NCI-H146 treated with DMSO at 0.1 percent for 48 hours (cell line): ENCODE results near the gene HHATL.

Experiments used
- DNase-seq: peaks from one replicate; lab custom pipeline; 2025; ENCODE audit not compliant: unreplicated experiment; lab: John Stamatoyannopoulos, UW

The HHATL gene

DNA sequence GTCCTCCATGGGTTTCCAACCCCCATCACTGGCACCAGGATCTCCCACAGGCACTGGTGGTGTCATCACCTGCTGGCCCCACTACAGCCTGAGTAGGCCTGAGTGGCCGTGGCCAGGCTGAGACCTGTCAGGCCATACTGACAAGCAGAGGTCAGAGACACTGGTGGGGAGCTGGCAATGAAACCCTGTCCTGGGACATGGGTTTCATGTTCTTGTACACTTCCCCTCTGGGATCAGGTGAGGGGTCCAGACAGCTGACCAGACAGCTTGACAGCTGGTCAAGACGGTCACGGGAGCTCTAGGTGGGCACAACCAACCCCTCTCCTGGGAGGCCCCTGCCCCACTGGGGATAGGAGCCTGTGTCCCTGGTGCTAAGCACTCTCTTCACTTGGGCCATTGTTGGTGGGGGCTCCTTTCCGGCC is 36.0 kb downstream of the HHATL start:
- no peak for DNase-seq

GRCh38 chr3:42666022-42666421 is 36.6 kb downstream of the HHATL start:
- DNase-seq, result no peak

GRCh38 chr3:42665050-42665878 is 37.3 kb downstream of the HHATL start:
- DNase-seq, result no peak

GRCh38 chr3:42664438-42664803 is 38.2 kb downstream of the HHATL start:
- DNase-seq, result no peak

DNA sequence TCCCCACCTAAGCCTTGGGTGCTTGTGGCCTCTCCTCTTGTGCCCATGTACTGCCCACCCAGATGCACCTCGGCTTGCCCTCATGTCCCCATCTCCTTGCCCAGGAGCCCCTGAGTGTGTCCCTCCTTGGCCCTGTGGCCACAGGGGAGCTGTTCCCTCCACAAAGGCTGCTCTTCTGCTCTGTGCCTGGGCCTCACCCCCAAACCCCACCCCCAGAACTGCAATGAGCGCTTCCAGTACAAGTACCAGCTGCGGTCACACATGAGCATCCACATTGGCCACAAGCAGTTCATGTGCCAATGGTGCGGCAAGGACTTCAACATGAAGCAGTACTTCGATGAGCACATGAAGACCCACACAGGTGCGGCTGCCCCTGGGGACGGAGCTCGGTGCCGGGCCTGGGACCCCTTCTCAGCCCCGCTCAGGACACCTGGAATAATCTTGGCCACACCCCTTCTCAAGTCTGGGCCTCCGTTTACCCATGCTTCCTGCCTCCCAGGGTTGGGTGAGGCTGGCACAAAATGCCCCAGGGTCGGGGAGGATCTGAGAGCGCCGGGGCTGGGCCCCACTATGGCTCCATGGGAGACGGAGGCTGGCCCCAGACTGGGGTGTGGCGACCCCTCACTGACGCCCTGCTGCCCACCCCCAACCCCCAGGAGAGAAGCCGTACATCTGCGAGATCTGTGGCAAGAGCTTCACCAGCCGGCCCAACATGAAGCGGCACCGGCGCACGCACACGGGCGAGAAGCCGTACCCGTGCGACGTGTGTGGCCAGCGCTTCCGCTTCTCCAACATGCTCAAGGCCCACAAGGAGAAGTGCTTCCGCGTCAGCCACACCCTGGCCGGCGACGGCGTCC is 38.8 kb downstream of the HHATL start:
- no peak for DNase-seq

- DNase-seq, result no peak
Observed at GRCh38 chr3:42662813-42663535, 39.6 kb downstream of the HHATL start.

- no peak for DNase-seq
Observed at GRCh38 chr3:42662037-42662812, 40.4 kb downstream of the HHATL start.

DNA sequence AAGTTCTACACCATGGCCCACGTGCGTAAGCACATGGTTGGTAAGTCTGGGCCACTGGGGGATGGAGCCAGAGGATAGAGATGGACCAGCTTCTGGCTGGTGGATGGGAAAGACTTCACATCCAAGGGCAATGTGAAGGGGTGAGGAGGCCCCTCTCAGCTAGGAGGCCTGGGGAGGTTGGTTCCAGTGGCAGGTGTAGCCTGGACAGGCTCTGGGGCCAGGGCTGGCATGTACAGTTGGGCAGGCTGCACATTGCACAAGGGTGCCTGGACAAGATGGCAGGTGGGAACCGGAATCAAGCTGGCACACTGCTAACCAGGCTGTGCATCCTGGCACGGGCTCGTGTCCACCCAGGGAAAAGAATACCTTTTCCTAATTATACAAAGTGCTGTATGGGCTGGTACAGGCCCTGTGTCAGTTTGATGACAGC is 41.0 kb downstream of the HHATL start:
- DNase-seq, result no peak

- no peak for DNase-seq
Observed at GRCh38 chr3:42660898-42661297, 41.7 kb downstream of the HHATL start.

DNA sequence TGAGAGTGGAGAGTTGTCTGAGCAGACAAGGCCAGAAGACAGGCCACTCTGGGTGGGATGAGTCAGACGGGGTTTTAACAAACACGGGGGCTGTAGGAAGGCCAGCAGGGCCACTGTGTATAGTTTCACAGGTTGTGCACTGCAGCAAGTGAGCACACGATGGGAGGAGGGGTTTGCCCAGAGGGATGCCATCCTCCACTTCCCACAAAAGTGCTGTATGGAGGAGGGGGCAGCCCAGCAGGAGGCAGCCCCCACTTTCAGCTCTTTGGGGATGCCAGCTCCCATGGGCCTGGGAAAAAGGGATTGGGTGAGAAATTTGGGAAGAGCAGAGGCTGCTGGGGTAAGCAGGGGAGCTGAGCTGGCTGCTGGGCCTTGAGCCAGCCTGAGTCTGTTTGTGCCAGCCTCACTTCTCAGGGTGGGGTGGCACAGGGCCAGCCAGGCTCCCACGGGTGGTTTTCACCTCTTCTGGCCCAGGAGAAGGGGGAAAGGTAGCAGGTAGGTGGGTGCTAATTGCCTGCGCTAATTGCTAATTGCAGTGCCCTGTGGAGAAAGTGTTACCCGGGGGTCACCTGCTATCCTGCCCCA is 42.4 kb downstream of the HHATL start:
- DNase-seq, result no peak

- DNase-seq, result no peak
Observed at GRCh38 chr3:42659451-42660130, 43.0 kb downstream of the HHATL start.

- no peak for DNase-seq
Observed at GRCh38 chr3:42658771-42659390, 43.7 kb downstream of the HHATL start.

DNA sequence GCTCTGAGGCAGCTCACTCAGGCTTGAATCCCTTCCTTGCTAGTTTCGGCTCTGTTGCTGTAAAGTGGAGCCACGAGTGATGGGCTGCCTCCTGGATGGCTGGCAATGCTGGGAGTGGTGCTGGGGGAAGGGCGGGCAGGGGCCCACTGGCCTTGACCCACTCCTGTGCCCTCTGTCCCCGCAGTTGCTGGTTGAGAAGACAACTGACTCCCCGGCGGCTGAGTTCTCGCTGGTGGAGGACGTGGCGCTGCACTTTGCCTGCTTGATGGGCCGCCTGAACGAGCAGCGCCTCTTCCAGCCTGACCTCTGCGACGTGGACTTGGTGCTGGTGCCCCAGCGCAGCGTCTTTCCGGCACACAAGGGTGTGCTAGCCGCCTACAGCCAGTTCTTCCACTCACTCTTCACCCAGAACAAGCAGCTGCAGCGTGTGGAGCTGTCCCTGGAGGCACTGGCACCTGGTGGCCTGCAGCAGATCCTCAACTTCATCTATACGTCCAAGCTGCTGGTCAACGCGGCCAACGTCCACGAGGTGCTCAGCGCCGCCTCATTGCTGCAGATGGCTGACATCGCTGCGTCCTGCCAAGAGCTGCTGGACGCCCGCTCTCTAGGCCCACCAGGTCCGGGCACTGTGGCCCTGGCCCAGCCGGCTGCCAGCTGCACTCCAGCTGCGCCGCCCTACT is 44.4 kb downstream of the HHATL start:
- DNase-seq, result no peak

GRCh38 chr3:42657675-42658074 is 44.9 kb downstream of the HHATL start:
- no peak for DNase-seq

DNA sequence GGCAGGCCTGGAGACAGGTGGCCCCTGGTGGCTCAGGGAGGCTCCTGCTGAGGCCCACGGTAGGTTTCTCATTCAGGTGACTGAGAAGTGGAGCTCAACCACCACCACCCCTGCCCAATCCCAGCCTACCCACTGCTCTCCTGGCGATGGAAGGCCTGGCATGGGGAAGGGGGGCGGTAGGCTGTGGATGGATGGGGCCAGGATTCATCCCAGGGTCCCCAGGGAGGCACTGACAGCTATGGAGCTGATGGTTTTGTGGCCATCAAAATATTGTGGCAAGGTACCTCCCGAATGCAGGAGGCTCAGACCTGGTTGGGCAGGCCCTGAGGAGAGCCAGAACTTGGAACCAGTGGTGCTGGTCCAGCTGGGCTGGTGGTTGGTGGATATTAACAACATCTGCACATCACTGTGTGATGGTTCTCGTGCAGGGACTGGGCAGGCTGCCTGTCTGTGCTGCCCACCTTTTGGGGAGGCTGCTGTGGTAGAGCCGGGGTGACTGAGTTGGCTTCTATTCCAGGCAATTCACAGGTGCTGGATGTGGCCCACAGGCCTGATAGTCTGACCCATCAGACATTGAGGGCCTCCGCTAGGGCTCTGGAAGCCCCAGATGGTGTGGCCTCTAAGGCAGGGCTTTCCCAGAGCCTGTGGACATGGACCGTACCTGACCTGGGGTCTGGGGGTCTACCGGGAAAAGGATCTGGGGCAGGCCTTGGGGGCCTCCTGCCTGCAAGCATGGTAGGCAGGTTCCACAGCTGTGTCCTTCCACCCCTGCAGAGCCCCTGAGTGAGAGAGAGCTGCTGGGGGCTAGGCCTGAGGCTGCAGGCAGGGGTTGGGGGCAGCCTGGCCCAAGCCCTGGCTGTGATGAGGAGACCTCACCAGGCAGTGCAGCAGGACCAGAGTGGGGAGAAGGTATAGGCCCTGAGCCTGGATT is 45.7 kb downstream of the HHATL start:
- no peak for DNase-seq

- DNase-seq, result no peak
Observed at GRCh38 chr3:42655980-42656679, 46.5 kb downstream of the HHATL start.

DNA sequence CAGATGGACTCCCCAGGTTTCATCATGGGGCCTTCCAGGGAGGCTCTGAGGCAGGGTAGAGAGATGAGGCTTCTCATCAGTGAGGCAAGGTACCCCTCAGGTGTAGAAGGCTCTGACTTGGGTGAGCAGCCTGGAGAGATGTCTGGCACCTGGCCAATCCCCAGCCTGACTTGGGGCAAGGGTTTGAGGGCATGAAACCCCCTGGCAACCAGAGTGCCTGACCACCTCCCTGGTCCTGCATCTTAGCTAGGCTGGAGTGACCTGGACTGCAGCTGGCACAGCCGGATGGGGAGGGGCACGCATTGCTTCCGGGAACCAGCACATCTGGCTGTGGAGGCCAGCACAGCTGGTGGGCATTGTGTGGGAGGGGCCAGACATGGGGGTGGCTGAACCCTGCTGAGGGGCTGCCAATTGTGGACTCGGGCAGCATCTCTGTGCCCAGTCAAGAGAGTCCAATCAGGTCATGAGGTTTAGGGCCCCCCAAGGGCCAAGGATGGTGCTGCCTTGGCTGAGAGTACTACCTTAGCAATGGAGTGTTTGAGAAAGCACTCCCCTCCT is 47.2 kb downstream of the HHATL start:
- DNase-seq, result no peak
